ENCODE data around the gene SNAPC1.

The SNAPC1 gene

GRCh38 chr14:61812347-61813095, 50.3 kb downstream of the SNAPC1 start, which contains the start of gene SYT16:
SYT16 (plus strand) TSS chr14:61812703.
- peak; percentile 38 for DNase-seq

- DNase-seq, result peak; percentile 27
Measured at GRCh38 chr14:61813096-61813606, 50.9 kb downstream of the SNAPC1 start.

- no peak for DNase-seq
Measured at GRCh38 chr14:61822458-61822857, 60.2 kb downstream of the SNAPC1 start.

- no peak for DNase-seq
Measured at GRCh38 chr14:61832783-61833182, 70.6 kb downstream of the SNAPC1 start.

- DNase-seq, result no peak
Measured at GRCh38 chr14:61836184-61836583, 74.0 kb downstream of the SNAPC1 start.

GRCh38 chr14:61836807-61837206, 74.6 kb downstream of the SNAPC1 start:
- no peak for DNase-seq

GRCh38 chr14:61837336-61838229, 75.4 kb downstream of the SNAPC1 start:
- peak; percentile 75 for DNase-seq

DNA sequence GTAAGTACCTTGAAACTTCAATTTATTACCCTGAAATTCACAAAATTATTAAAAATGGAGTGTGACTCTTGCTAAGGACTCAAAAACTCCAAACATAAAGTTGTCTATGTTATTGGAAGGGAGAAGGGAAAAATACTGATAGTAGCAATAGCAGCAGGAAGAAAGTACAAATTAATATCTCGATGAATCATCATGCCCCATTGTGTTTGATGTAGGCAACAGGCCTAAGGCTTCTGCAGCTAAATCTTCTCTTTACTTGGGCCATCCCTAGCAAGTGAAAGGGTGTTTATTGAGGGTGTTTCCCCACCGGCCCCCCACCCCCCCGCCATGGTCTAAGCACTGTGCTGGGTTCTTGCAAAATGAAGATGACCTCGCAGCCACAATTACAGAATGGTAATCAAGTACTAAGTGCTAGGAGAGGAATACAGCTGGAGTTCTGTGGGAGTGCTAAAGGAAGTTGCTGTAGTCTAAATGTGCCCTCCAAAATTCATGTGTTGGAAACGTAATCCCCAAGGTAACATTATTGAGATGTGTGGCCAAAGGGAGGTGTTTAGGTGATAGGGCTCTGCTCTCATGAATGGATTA, 76.5 kb downstream of the SNAPC1 start:
- DNase-seq, result no peak

GRCh38 chr14:61839507-61839906, 77.3 kb downstream of the SNAPC1 start:
- no peak for DNase-seq

- DNase-seq, result peak; percentile 25
Measured at GRCh38 chr14:61841145-61841544, 78.9 kb downstream of the SNAPC1 start.

Data from NCI-H1105 treated with DMSO at 0.1 percent for 48 hours (cell line).